Aorta (tissue), 5 donors: ENCODE results near the gene F2RL3. TPM values are rescaled to one million over a fixed set of nuclear protein-coding genes. Genes with fewer than 3 reads are reported as not detected.

Experiments used
- ATAC-seq: fragments of 200-7000 bp; cut with Tn5 transposase; one replicate; pipeline ENCODE4 v1.9.1; 2022; ENCODE audit warnings: moderate library complexity; ENCODE audit not compliant: low FRiP score
- DNase-seq, 2 donors: peaks; one replicate each; pipeline ENCODE4 v3.0.0-alpha.2; 2020
- H3K27ac ChIP-seq, 2 donors: one replicate each; pipeline ENCODE4 v1.5.1; 2013; ENCODE audit warnings: low read length in 2 of 2, mild to moderate bottlenecking in 2 of 2, moderate library complexity in 2 of 2, control low read depth in 1 of 2, inconsistent platforms in 1 of 2, low read depth in 1 of 2
- H3K27me3 ChIP-seq, 2 donors: one replicate each; pipeline ENCODE4 v1.6.1; 2013; ENCODE audit warnings: control low read depth in 1 of 2, low read length in 1 of 2, mild to moderate bottlenecking in 1 of 2, moderate library complexity in 1 of 2; ENCODE audit not compliant: insufficient read depth in 2 of 2, control insufficient read depth in 1 of 2
- H3K36me3 ChIP-seq, 2 donors: one replicate each; pipeline ENCODE4 v1.6.1; 2013; ENCODE audit warnings: control low read depth in 1 of 2, low read length in 1 of 2, mild to moderate bottlenecking in 1 of 2; ENCODE audit not compliant: insufficient read depth in 2 of 2, control insufficient read depth in 1 of 2
- H3K4me1 ChIP-seq, 2 donors: one replicate each; pipeline ENCODE4 v1.6.1; 2013; ENCODE audit warnings: low read length in 2 of 2, control low read depth in 1 of 2, mild to moderate bottlenecking in 1 of 2, moderate library complexity in 1 of 2; ENCODE audit not compliant: insufficient read depth in 2 of 2, control insufficient read depth in 1 of 2
- H3K4me3 ChIP-seq, 2 donors: one replicate each; pipeline ENCODE4 v1.5.1; 2013; ENCODE audit warnings: low read length in 2 of 2, control low read depth in 1 of 2, mild to moderate bottlenecking in 1 of 2
- H3K9me3 ChIP-seq: one replicate; pipeline ENCODE4 v1.6.1; 2013; ENCODE audit warnings: mild to moderate bottlenecking, low read length; ENCODE audit not compliant: control insufficient read depth
- WGBS, 2 donors: extraction: QIAGEN DNeasy Blood & Tissue Kit; methylation state at CpG; one replicate each; pipeline ENCODE4 v1.1.7; 2013; 5-methylcytosine and 5-hydroxymethylcytosine counted together
- intact Hi-C, 2 donors: fragments of 100-400 bp; cut with DNase I; formaldehyde crosslinking; loops; one replicate each; pipeline versions ENCODE4 v1.14.2 to v1.15.0; 2022
- polyA plus RNA-seq, 2 donors: library from polyadenylated mRNA; stranded (reverse); fragments of 200-250 nt; gene quantifications; one replicate each; pipeline ENCODE4 v1.2.3, GENCODE V29; 2013
- total RNA-seq, 2 donors: library from RNA; stranded (reverse); fragmentation: NEBNext Ultra II Directional; extraction: Animal tissue kit (Norgen Biotek cat#: 25700); gene quantifications; one replicate each; pipeline ENCODE4 v1.2.1, GENCODE V29; 2021
- donor health status: healthy with polysubstance abuse.
- donor health status: Bipolar disorder and iron deficiency.
- donor health status: DM: no; HTN: no; CAD: no.
- donor health status: DM: no; HTN: no; CAD: no.
- donor health status: DM: yes; HTN: yes; CAD: no.

The F2RL3 gene
- total and polyA plus RNA-seq, 4 donors, result 0.13 to 9.9 (median 0.45) TPM

DNA sequence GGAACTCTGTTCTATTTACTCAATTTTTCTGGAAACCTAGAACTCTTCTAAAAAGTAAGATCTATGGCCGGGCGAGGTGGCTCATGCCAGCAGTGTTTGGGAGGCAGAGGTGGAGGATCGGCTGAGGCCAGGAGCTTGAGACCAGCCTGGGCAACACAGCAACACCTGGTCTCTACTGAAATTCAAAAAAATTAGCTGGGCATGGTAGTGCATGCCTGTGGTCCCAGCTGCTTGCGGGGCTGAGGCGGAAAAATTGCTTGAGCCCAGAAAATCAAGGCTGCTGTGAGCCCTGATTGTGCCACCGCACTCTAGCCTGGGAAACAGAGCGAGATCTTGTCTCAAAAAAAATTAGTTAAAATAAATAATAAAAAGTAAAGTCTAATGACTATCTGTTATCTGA lies 28.6 kb downstream of the F2RL3 start:
- Histone ChIP-seq H3K4me3 (no peak overlapping the region), H3K9me3 (peaks cover 17% of the 10 kb centered on the region), H3K36me3 (no peaks in the 10 kb centered on the region), H3K4me1 (no peaks in the 10 kb centered on the region), H3K27me3 (no peaks in the 10 kb centered on the region), H3K27ac (no peak overlapping the region)
- WGBS, 2 donors, result 76 to 78% methylated on average over 7 of the region's 7 CpGs
- no peak for ATAC-seq
- DNase-seq, result no peak
- intact Hi-C loops, result no loop called here

DNA sequence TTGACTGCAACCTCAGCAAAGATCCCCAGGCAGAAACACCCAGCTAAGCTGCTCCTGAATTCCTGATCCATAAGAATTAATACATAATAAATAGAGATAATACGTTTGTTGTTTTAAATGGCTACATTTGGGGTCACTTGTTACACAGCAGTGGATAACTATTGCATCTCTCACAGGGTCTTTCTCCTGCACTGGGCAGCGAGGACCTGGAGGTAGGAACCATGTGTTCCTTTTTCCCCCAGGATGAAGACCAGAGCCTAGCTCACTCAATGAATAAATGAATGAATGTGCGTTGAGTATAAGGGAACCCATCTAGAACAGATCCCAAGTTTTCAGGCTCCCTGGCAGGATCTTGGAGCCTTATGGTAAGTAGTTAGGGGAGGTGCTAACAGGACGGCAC lies 30.7 kb downstream of the F2RL3 start:
- Histone ChIP-seq H3K4me3 (no peak overlapping the region), H3K9me3 (peaks cover 6% of the 10 kb centered on the region), H3K27ac (no peak overlapping the region), H3K27me3 (no peaks in the 10 kb centered on the region), H3K36me3 (no peaks in the 10 kb centered on the region), H3K4me1 (no peaks in the 10 kb centered on the region)
- ATAC-seq (no peak), DNase-seq (no peak)
- WGBS, 2 donors, result 69 to 75% methylated on average over 4 of the region's 4 CpGs
- intact Hi-C loops, result no loop called here

DNA sequence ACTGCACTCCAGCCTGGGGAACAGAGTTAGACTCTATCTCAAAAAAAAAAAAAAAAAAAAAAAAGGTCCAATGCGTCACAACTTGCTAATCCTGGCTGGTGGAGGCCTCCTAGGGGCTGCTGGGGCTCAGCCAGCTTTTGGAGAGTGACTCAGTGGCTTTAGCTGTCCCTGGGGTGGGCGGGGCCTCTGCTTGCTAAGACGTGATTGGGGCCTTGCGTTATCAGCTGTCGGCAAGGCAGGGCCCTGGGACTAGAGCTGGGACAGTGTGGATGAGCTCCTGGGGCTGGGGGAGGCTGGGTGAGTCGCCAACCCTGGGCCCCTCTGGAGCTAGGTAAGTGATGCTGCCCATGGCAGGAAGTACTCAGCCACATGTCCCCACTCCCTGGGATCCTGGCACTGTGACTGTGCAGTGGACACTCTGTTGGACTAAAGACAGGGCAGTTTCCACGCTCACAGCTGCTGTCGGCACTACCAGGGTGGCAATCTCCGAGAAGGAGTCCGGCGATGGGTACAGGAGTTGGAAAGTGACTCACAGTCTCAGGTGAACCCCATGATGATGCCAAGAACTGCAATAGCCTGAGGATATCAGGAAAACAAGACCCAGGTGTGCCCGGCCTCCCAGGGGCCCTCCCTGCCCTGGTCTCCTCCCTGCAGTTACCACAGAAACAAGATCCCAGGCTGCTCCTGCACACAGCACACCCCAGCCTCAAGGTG lies 32.2 kb downstream of the F2RL3 start:
- intact Hi-C loops, result no loop called here
- peak in 1 of 2 donors; percentile 75 for DNase-seq
- Histone ChIP-seq H3K4me1 (no peaks in the 10 kb centered on the region), H3K27me3 (no peaks in the 10 kb centered on the region), H3K4me3 (no peak overlapping the region), H3K9me3 (peaks cover 3% of the 10 kb centered on the region), H3K36me3 (no peaks in the 10 kb centered on the region), H3K27ac (no peak overlapping the region)
- ATAC-seq, result no peak
- 62% methylated on average over 12 of the region's 12 CpGs for WGBS, 2 donors

DNA sequence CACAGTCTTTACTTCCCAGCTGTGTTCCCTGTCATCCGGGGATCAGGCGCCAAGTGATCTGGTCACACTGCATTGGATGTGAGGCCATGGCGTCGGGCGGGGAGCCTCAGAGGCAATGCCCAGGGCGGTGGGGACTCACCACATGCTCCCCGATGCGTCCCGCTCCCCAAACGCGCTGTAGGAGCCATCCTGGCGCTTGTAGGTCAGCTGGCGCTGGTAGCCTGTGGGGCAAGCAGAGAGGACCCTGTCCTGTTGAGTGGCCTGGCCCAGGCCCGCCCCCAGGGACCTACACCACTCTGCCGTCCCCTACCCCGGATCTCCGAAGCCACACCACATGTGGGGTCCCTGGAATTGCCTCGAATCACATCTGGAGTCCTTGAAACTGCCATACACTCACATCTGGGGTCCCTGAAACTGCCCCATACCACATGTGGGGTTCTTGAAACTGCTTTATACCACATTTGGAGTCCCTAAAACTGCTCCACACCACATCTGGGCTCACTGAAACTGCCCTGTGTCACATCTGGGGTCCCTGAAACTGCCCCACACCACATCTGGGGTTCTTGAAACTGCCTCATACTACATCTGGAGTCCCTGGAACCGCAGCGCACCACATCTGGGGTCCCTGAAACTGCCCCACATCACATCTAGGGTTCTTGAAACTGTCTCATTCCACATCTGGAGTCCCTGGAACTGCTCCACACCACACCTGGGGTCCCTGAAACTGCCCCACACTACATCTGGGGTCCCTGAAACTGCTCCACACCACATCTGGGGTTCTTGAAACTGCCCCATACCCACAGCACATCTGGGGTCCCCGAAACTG lies 33.2 kb downstream of the F2RL3 start:
- ATAC-seq (no peak), DNase-seq (peak in 1 of 2 donors; percentile 64)
- intact Hi-C loops, result no loop called here
- peaks cover 6% of the 10 kb centered on the region for H3K9me3 ChIP-seq
- 86 to 88% methylated on average over 21 of the region's 21 CpGs for WGBS, 2 donors
- H3K27ac ChIP-seq, result no peak overlapping the region
- no peak overlapping the region for H3K4me3 ChIP-seq
- no peaks in the 10 kb centered on the region for H3K27me3 ChIP-seq
- H3K36me3 ChIP-seq, result no peaks in the 10 kb centered on the region
- H3K4me1 ChIP-seq, result no peaks in the 10 kb centered on the region

DNA sequence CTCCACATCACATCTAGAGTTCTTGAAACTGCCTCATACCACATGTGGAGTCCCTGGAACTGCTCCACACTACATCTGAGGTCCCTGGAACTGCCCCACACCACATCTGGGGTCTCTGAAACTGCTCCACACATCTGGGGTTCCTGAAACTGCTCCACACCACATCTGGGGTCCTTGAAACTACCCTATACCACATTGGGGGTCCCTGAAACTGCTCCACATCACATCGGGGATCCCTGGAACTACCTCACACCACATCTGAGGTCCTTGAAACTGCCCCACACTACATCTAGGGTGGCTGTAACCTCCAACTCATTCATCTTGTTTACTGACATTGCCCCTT lies 33.8 kb downstream of the F2RL3 start:
- Histone ChIP-seq H3K9me3 (peaks cover 6% of the 10 kb centered on the region), H3K27ac (no peak overlapping the region), H3K4me1 (no peaks in the 10 kb centered on the region), H3K36me3 (no peaks in the 10 kb centered on the region), H3K4me3 (no peak overlapping the region), H3K27me3 (no peaks in the 10 kb centered on the region)
- WGBS, 2 donors, result 67 to 69% methylated on average over 1 of the region's 1 CpG
- ATAC-seq (no peak), DNase-seq (no peak)
- intact Hi-C loops, result no loop called here

DNA sequence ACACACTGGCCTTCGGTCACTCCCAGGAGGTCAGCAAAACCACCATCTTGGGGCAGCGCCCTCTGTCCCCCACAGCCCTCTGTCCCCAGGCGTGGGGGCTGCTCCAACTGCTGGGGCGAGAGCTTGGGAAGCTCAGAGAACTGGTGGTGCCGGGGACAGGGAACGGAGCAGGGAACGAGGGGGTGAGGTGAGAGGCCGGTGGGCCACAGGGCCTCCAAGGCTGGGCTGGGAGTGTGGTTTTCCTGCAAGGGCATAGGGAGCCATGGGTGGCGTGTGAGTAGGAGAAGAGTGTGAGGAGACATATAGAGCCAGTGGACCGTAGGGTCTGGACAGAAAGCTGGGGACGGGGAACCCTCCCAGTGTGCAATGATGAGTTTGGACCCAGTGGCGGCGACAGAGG lies 34.1 kb downstream of the F2RL3 start:
- H3K27ac ChIP-seq, result no peak overlapping the region
- ATAC-seq (no peak), DNase-seq (peak in 1 of 2 donors; percentile 63)
- no peak overlapping the region for H3K4me3 ChIP-seq
- 92 to 94% methylated on average over 13 of the region's 13 CpGs for WGBS, 2 donors
- H3K9me3 ChIP-seq, result peaks cover 6% of the 10 kb centered on the region
- H3K36me3 ChIP-seq, result no peaks in the 10 kb centered on the region
- H3K4me1 ChIP-seq, result no peaks in the 10 kb centered on the region
- intact Hi-C loops, result no loop called here
- no peaks in the 10 kb centered on the region for H3K27me3 ChIP-seq

DNA sequence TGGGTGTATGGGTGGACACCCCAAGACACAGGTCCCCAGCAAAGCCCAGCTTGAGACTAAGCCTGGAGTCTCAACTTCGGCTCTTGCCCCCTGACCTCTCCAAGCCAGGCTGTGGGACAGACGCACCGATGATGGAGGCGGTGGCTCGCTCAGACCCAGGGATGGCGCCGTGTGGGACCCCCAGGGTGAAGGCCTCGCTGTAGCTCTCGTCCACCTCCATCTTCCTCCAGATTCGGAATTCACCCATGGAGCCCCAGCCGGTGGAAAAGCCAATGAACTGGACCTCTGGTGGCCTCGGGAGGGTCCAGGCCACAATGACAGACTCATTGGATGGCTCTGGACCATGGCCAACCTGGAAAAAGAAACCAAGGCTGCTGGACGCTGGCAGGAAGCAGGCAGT lies 39.1 kb downstream of the F2RL3 start:
- no peaks in the 10 kb centered on the region for H3K27me3 ChIP-seq
- DNase-seq (peak in 1 of 2 donors; percentile 58), ATAC-seq (no peak)
- H3K4me1 ChIP-seq, result no peaks in the 10 kb centered on the region
- intact Hi-C loops, result no loop called here
- H3K4me3 ChIP-seq, result no peak overlapping the region
- no peak overlapping the region for H3K27ac ChIP-seq
- peaks cover 6% of the 10 kb centered on the region for H3K9me3 ChIP-seq
- 91 to 96% methylated on average over 13 of the region's 13 CpGs for WGBS, 2 donors
- no peaks in the 10 kb centered on the region for H3K36me3 ChIP-seq

DNA sequence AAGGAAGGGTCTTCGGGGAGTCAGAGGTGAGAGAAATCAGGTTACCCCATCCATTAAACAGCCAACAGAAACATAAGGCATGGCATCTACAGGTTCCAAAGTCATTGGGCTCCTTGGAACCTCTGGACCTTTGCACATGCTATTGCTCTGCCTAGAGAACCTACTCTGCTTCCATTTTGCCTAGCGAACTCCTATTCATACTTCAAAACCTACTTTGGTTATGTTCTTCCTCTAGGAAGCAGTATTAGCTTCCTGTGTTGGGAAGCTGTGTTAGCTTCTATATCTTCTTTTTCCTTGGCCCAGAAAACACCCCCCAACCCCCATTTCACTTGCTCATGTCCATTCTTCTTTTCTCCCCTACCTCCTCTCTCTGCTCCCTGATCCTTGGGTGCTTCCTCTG lies 39.6 kb downstream of the F2RL3 start:
- Histone ChIP-seq H3K27me3 (no peaks in the 10 kb centered on the region), H3K4me3 (no peak overlapping the region), H3K4me1 (no peaks in the 10 kb centered on the region), H3K27ac (no peak overlapping the region), H3K9me3 (peaks cover 6% of the 10 kb centered on the region), H3K36me3 (no peaks in the 10 kb centered on the region)
- WGBS, 2 donors, result 92 to 93% methylated on average over 2 of the region's 2 CpGs
- DNase-seq (no peak), ATAC-seq (no peak)
- intact Hi-C loops, result no loop called here

DNA sequence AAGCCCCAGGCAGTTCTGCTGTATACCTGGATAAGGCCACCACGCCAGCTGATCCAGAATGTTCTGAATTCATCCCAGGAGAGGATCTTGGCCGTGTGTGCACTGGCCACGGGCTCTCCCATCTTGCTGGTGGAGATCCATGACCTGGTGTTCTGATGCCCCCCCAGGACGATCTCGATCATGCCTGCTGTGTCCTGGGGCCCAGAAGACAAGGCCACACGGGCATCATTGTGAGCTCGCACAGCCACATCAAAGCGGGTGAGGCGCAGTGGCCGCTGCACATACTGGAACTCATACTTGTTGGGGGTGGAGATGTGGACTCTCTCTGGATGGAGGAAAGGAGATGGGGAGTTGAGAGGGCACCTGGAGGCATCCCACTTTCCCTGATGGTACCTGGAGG lies 40.1 kb downstream of the F2RL3 start:
- Histone ChIP-seq H3K4me1 (no peaks in the 10 kb centered on the region), H3K27me3 (no peaks in the 10 kb centered on the region), H3K4me3 (no peak overlapping the region), H3K36me3 (no peaks in the 10 kb centered on the region), H3K9me3 (peaks cover 6% of the 10 kb centered on the region), H3K27ac (no peak overlapping the region)
- DNase-seq (peak in 1 of 2 donors; percentile 45), ATAC-seq (no peak)
- intact Hi-C loops, result no loop called here
- WGBS, 2 donors, result 94 to 95% methylated on average over 10 of the region's 10 CpGs
